GM19099 (cell line): ENCODE data around the gene GJB3.

Source experiments
- POLR2A ChIP-seq: IDR thresholded peaks from 3 replicates; pipeline ENCODE4 v1.6.1; 2011; ENCODE audit warnings: low read depth; ENCODE audit not compliant: insufficient read length; ENCODE audit errors: extremely low read depth

Gene GJB3

GRCh38 chr1:34781071-34781843 is at the start of gene GJB3:
Gene GJB3 (plus strand): TSS chr1:34781214. CDS start chr1:34784763, 3,549 bp downstream.
- no peak for TF ChIP-seq POLR2A

GRCh38 chr1:34736692-34737091 is 44.3 kb upstream of the GJB3 start:
- TF ChIP-seq POLR2A: no peak

GRCh38 chr1:34739613-34740012 is 41.4 kb upstream of the GJB3 start:
- no peak for TF ChIP-seq POLR2A

- TF ChIP-seq POLR2A: no peak
Measured at GRCh38 chr1:34740161-34740868, 40.7 kb upstream of the GJB3 start.

- TF ChIP-seq POLR2A: no peak
Measured at GRCh38 chr1:34742667-34743270, 38.2 kb upstream of the GJB3 start.

GRCh38 chr1:34743775-34744174 is 37.2 kb upstream of the GJB3 start:
- no peak for TF ChIP-seq POLR2A

- no peak for TF ChIP-seq POLR2A
Measured at GRCh38 chr1:34744851-34745250, 36.2 kb upstream of the GJB3 start.

GRCh38 chr1:34745666-34746065 is 35.3 kb upstream of the GJB3 start:
- TF ChIP-seq POLR2A: no peak

GRCh38 chr1:34746101-34746500 is 34.9 kb upstream of the GJB3 start:
- TF ChIP-seq POLR2A: no peak

GRCh38 chr1:34746785-34747637 is 34.0 kb upstream of the GJB3 start:
- TF ChIP-seq POLR2A: no peak

GRCh38 chr1:34747638-34747941 is 33.4 kb upstream of the GJB3 start:
- no peak for TF ChIP-seq POLR2A

- no peak for TF ChIP-seq POLR2A
Measured at GRCh38 chr1:34749992-34750391, 31.0 kb upstream of the GJB3 start.

GRCh38 chr1:34750610-34751009 is 30.4 kb upstream of the GJB3 start:
- TF ChIP-seq POLR2A: no peak

GRCh38 chr1:34753163-34753562 is 27.9 kb upstream of the GJB3 start:
- no peak for TF ChIP-seq POLR2A
